NCI-H748 (cell line): ENCODE measurements around the gene PLA2G4C.

ENCODE experiments used
- DNase-seq: peaks from one replicate; lab custom pipeline; 2025; ENCODE audit not compliant: unreplicated experiment; lab: John Stamatoyannopoulos, UW

Gene PLA2G4C

DNA sequence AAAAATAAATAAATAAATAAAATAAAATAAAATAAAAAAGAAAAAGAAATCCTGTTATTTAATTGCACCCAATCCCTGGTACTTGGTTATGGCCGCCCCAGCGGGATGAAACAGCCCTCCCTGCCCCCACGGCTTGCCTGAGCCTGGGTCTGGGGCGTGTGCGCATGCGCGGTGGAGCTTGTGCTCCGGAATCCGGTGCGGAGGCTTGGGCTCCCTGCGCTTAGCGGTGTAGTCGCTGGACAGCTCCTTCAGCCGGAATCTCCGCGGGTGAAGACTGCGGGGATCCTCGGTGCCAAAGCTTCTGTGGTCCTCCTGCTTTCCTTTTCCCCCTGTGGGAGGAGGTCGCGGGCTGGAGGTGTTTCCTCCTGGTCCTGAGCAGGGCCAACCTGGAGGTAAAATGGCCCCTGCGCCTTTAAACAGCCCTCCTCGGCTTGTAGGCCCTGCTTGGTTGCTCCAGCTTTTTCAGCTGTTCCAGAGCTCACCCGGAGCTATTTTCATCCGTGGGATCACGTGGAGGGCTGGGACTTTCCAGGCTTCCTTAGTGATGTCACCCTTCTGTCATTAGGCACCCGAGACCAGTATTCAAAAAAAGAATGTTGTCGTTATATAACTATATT, at the start of gene PLA2G4C:
PLA2G4C (minus strand) TSS at position 468 of the 617 bp plus-strand sequence. CDS start 4,288 bp downstream, outside the sequence.
- DNase-seq = peak; percentile 90

GRCh38 chr19:48158210-48158790, 47.7 kb upstream of the PLA2G4C start:
- no peak for DNase-seq

GRCh38 chr19:48154003-48154402, 43.4 kb upstream of the PLA2G4C start:
- DNase-seq = no peak

DNA sequence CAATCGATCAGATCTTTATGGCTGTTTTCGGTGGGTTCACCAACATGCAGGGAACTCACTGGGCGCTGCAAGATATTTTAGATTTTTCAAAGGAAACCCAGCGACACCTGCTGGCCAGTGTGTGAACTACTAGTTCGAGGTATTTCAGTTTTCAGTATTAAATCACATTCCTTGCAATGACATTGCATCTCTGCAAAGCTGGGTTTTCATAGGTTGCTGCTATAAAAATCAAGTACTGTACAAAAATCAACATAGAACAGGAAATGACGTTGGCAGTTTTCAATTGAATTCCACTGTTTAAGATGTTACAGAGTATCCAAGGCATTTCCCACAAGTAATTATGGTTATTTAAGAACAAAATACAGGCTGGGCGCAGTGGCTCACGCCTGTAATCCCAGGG, 41.9 kb upstream of the PLA2G4C start:
- peak; percentile 58 for DNase-seq

DNA sequence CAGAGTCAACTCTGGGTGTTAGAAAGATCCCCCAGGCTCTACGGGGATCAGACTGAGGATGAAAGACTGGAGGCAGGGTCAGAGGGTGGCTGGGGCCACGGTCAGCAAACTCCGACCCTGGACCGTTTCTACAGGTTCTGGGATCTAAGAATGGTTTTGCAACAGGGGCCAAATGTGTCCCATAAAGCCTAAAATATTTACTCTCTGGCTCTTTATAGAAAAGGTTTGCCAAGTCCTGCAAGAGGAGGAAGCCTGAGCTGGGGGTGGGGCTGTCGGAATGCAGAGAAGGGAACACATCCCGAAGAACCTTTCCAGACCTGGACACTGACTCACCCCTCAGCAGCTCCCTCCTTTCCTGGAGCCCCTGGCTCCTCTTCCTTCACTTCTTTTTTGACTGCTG, 38.8 kb upstream of the PLA2G4C start:
- no peak for DNase-seq

- no peak for DNase-seq
Observed at GRCh38 chr19:48148576-48148975, 38.0 kb upstream of the PLA2G4C start.

DNA sequence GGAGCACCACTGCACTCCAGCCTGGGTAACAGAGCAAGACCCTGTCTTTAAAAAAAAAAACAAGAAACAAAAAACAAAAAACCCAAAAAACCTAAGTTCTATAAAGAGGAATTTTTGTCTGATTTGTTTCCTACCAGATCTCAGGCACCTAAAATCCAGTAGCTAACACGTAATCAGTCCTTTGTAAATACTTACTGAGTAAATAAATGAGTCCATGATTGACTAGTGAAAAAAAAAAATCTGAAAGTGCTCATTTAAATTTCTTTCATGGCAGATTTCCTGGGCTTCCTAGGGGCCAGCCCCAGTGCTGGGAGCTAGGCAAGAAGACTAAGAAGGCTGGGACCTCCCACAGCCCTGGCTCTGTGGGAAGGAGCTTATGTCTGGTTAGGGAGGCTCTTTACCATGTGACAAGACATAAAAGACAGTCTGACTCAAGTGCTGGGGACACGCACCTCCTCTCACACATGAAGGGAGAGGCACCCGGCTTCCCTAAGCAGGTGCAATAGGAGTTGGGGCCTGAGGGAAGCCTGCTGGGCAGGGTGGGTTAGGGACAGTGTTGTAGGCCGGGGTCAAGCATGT, 37.1 kb upstream of the PLA2G4C start:
- no peak for DNase-seq

- no peak for DNase-seq
Observed at GRCh38 chr19:48139053-48139452, 28.4 kb upstream of the PLA2G4C start.

- no peak for DNase-seq
Observed at GRCh38 chr19:48137411-48137810, 26.8 kb upstream of the PLA2G4C start.

DNA sequence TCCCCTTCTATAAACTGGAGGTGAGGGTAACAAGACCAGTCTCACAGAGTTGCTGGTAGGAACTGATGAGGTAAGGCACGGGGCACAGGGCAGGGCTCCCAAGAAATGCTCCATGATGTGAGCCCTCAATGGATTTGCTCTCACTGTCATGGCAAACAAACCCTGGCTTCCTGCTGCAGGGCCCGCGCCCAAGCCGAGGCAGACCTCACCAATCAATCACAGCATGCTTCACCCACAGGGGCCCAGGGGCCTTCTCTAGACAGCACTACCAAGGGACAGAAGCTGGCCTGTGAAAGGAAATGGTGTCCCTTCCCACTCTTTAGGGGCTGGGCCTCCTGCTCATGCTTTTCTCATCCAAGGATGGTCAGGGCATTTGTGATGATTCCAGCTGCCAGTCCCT, 25.9 kb upstream of the PLA2G4C start:
- no peak for DNase-seq

DNA sequence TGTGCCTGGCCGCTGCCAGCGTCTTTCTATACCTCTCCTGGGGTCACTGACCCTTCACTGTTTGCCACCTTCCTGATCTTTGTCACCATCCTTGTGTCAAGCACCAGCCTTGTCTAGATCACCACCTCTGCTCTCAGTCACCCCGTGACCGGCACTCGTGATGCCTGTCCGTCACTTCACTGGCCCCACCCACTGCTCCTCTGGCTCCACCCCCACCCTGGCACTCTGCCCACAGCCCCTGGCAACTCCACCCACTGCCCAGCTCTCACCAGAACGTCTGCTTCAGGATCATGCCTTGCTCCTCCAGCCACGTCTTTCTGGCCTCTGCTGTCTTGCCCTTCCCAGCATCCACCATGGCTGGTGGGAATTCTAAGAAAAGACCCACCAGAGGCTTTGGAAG, 24.8 kb upstream of the PLA2G4C start:
- no peak for DNase-seq

DNA sequence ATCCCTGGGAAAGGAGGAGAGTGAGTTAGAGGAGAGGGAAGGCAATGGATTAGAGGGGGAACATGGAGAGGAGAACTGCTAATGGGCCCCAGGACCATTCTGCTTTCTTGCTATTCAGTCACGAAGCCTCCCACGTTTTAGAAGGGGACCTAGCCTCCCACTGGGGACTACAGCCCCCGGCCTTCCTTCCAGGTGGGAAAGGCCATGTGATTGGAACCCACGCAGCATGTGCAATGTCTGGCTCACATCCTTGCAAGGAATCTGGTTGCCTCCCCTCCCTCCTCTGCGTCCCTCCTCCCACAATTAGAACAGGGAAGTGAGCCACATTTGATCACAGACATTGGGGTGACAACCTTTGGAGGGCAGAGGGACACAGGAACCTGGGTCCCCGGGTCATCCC, 22.5 kb upstream of the PLA2G4C start:
- no peak for DNase-seq

- no peak for DNase-seq
Observed at GRCh38 chr19:48127561-48127960, 16.9 kb upstream of the PLA2G4C start.

DNA sequence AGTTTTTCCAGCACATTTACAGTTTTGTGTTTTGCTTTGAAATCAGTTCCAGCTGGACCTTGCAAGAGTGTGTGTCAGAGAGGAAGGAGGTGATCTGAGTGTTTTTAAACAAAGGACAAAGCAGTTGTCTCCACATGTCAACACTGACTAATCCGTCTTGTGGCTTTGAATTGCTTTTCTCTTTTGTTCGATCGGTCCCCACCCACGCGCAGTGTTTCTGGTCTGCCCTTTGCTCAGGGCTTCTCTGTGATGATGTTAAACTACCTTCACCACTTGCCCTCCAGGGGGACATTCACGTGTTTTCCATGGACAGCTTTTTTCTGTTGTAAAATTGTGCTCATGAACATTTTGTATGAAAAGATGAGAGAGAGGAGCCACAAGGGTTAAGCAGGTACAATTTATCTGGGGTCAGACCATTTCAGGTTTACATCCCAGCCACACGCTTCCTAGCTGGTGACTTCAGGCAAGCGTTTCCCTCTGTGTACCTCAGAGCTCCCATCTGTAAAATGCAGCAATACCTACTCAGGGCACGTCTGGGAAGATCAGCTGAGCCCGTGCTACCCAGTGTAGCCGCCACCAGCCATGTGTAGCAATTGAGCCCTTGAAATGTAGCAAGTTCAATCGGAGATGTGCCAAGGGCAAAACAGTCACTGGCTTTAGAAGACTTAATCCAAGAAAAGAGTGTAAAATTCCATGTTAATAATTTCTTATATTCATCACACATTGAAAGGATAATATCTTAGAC, 13.5 kb upstream of the PLA2G4C start:
- no peak for DNase-seq

GRCh38 chr19:48122421-48122820, 11.8 kb upstream of the PLA2G4C start:
- DNase-seq = no peak

DNA sequence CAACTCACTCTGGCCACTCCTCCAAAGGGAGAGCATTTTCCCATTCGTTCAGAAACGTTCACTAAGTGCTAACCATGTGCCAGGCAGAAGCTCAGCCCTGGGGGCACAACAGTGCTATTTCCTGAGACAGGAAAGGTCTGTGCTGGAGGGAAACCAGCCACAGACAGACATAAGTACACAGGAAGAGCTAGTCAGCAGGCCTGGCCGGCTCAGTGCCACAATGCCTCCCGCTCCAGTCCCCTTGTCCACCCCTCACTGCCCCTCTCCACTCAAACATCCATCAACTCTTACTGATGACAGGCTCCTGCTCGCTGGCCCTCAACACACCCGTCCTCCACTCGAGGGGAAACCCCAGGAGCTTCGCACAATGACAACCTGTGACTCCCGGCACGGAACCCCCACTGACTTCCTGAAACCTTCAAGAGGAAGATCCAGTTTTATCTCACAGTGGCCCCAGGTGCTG, 11.3 kb upstream of the PLA2G4C start:
- no peak for DNase-seq

- DNase-seq = no peak
Observed at GRCh38 chr19:48121066-48121465, 10.4 kb upstream of the PLA2G4C start.

DNA sequence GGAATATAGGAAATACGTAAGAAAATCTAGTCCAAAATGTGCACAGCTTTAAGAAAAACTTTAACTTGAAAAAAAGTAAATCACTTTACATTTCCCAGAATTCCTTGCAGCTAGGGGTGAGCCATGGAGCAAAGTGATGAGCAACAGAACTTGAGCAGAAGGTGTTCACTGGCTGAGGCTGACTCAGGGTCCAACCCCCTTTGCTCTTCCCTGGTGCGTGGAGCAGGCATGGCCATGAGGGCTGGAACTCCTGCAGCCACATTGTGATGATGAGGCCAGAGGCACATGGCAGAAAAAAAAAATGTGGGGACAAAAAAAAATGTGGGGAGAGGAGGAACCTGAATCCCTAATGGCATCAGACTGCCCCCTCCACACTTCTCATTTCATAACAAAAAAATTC, 9.9 kb upstream of the PLA2G4C start:
- no peak for DNase-seq

- DNase-seq = no peak
Observed at GRCh38 chr19:48118131-48118517, 7.5 kb upstream of the PLA2G4C start.

DNA sequence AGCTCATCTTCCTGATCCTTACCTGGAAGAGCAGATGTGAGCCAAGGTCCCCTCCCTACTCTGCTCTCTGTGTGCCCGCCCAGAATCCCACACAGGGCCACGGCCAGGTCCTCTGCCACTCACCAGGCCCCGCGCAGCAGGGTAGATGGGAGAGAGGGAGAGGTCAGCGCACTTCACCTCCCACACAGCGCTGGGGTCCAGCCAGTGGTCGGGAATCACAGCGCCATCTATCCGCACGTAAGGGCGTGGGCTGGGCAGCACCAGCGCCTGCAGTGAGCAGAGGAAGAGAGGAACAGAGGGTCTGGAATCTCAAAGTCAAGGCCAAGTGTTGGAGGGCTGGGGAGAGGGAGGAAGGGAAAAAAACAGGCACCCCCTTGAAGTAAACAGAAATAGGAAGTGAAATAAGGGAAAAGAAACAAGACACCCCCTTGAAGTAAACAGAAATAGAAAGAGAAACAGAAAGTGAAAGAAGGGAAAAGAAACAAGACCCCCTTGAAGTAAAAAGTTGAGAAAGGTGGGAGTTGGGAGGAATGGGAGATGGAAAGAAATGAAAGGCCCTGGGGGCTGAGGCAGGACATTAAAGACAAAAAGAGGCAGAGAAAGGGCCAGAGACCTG, 7.0 kb upstream of the PLA2G4C start:
- DNase-seq = no peak

- no peak for DNase-seq
Observed at GRCh38 chr19:48113190-48113917, 2.7 kb upstream of the PLA2G4C start.
